Upper lobe of left lung (tissue), 4 donors: ENCODE measurements around the gene ZNF185.

Source experiments
- CTCF ChIP-seq, 6 experiments: fragments of 450-650 bp in 4 of 6; fragments of 200-600 bp in 2 of 6; sonication (generic) in 2 of 6; IDR thresholded peaks; one replicate each; pipeline ENCODE4 v1.5.1; 2016 to 2019; ENCODE audit warnings: antibody characterized with exemption in 6 of 6
- EP300 ChIP-seq, 4 donors: sonication (generic); formaldehyde crosslinking; IDR thresholded peaks; one replicate each; pipeline ENCODE4 v1.5.1; 2017; ENCODE audit warnings: antibody characterized with exemption in 4 of 4, control low read depth in 2 of 4
- POLR2A ChIP-seq, 4 donors: fragments of 450-650 bp; IDR thresholded peaks; one replicate each; pipeline ENCODE4 v1.5.1; 2016 to 2017; ENCODE audit warnings: antibody characterized with exemption in 4 of 4, mild to moderate bottlenecking in 2 of 4
- POLR2AphosphoS5 ChIP-seq, 2 donors: sonication (generic); formaldehyde crosslinking; IDR thresholded peaks; one replicate each; pipeline ENCODE4 v1.5.1; 2017; ENCODE audit warnings: antibody characterized with exemption in 2 of 2

GRCh38 chrX:152932144-152932543 lies 34.3 kb downstream of the ZNF185 start:
- no peak for TF ChIP-seq CTCF (IDR thresholded peaks at IDR 0.05)
- no peak for TF ChIP-seq POLR2A (IDR thresholded peaks at IDR 0.05)
- TF ChIP-seq POLR2AphosphoS5 (IDR thresholded peaks at IDR 0.05): no peak
- TF ChIP-seq EP300 (IDR thresholded peaks at IDR 0.05): no peak
